Measurements from ENCODE around the gene ACAD11. TPM values are rescaled to one million over a fixed set of nuclear protein-coding genes. Genes with fewer than 3 reads are reported as not detected.
A peak's percentile ranks its signal among the peaks of the same experiment; 100 is the strongest.

Gene ACAD11
- total RNA-seq, 1 donor from 2014 or later = 14.7 TPM

- H3K27me3 Mint-ChIP-seq = no peaks in the 10 kb centered on the region
- peaks cover 8% of the 10 kb centered on the region for H3K4me1 Mint-ChIP-seq (ENCODE audit: unreplicated experiment)
- H3K9me3 Mint-ChIP-seq = no peaks in the 10 kb centered on the region
- no peak overlapping the region for H3K27ac Mint-ChIP-seq
- H3K4me3 Mint-ChIP-seq = no peak overlapping the region
- peaks cover 11% of the 10 kb centered on the region for H3K36me3 Mint-ChIP-seq
- no peak for TF ChIP-seq CTCF (conservative IDR thresholded peaks at IDR 0.05)
- no peak for DNase-seq (ENCODE audit: extremely low spot score, unreplicated experiment)
These were observed 5.7 kb upstream of the ACAD11 start for GRCh38 chr3:132665230-132665745.

- H3K4me1 Mint-ChIP-seq (ENCODE audit: unreplicated experiment) = peaks cover 11% of the 10 kb centered on the region
These were observed 2.6 kb upstream of the ACAD11 start for GRCh38 chr3:132662212-132662611.

GRCh38 chr3:132661101-132661500, 1.5 kb upstream of the ACAD11 start:
- Mint-ChIP-seq H3K36me3 (peaks cover 11% of the 10 kb centered on the region), H3K27me3 (no peaks in the 10 kb centered on the region), H3K4me1 (ENCODE audit: unreplicated experiment) (peaks cover 11% of the 10 kb centered on the region), H3K9me3 (no peaks in the 10 kb centered on the region), H3K27ac (peak overlapping the region; percentile 94), H3K4me3 (peak overlapping the region; percentile 97)
- no peak for TF ChIP-seq CTCF (conservative IDR thresholded peaks at IDR 0.05)
- no peak for DNase-seq (ENCODE audit: extremely low spot score, unreplicated experiment)

More at GRCh38 chr3:132662212-132662611, 2.6 kb upstream of the ACAD11 start:
- H3K27me3 Mint-ChIP-seq = no peaks in the 10 kb centered on the region
- H3K4me3 Mint-ChIP-seq = peak overlapping the region; percentile 53
- no peak for DNase-seq (ENCODE audit: extremely low spot score, unreplicated experiment)
- H3K9me3 Mint-ChIP-seq = no peaks in the 10 kb centered on the region
- TF ChIP-seq CTCF (conservative IDR thresholded peaks at IDR 0.05) = no peak
- H3K36me3 Mint-ChIP-seq = peaks cover 11% of the 10 kb centered on the region
- no peak overlapping the region for H3K27ac Mint-ChIP-seq

- Mint-ChIP-seq H3K27me3 (no peaks in the 10 kb centered on the region), H3K27ac (peak overlapping the region; percentile 94), H3K36me3 (peaks cover 11% of the 10 kb centered on the region), H3K4me1 (ENCODE audit: unreplicated experiment) (peaks cover 11% of the 10 kb centered on the region), H3K4me3 (peak overlapping the region; percentile 97), H3K9me3 (no peaks in the 10 kb centered on the region)
- no peak for TF ChIP-seq CTCF (conservative IDR thresholded peaks at IDR 0.05)
- DNase-seq (ENCODE audit: extremely low spot score, unreplicated experiment) = no peak
These were observed 1.1 kb upstream of the ACAD11 start for GRCh38 chr3:132660811-132661070.

- H3K4me1 Mint-ChIP-seq (ENCODE audit: unreplicated experiment) = peaks cover 11% of the 10 kb centered on the region
- TF ChIP-seq CTCF (conservative IDR thresholded peaks at IDR 0.05) = no peak
- peak within 1 kb of the TSS; percentile 97 for H3K4me3 Mint-ChIP-seq
- peak within 1 kb of the TSS; percentile 94 for H3K27ac Mint-ChIP-seq
- H3K9me3 Mint-ChIP-seq = no peaks in the 10 kb centered on the region
- no peaks in the 10 kb centered on the region for H3K27me3 Mint-ChIP-seq
- DNase-seq (ENCODE audit: extremely low spot score, unreplicated experiment) = peak; percentile 72
- H3K36me3 Mint-ChIP-seq = peaks cover 11% of the 10 kb centered on the region
These were observed 622 bp upstream of the ACAD11 start, which contains the start of gene UBA5 for GRCh38 chr3:132660052-132660810. TSS of gene UBA5 (plus strand) at chr3:132660329. CDS start at chr3:132660538, 209 bp downstream.

Data from type B pancreatic cell (in vitro differentiated cells).